GM18520 (cell line): ENCODE data around the gene MAPKAPK3.
"Not testable (repeated sequence)": the region's sequence is repeated elsewhere in the genome, so short reads cannot be mapped to it uniquely, and the experiment has no call there.

Experiments used
- ATAC-seq: cut with Tn5 transposase; IDR thresholded peaks from one replicate; pipeline ENCODE4 v1.9.1; 2021; ENCODE audit not compliant: unreplicated experiment

Gene MAPKAPK3

GRCh38 chr3:50652709-50653108 lies 35.8 kb downstream of the MAPKAPK3 start:
- ATAC-seq, result no peak

- no peak for ATAC-seq
Measured at GRCh38 chr3:50653937-50654595, 37.1 kb downstream of the MAPKAPK3 start.

- ATAC-seq, result no peak
Measured at GRCh38 chr3:50655009-50655830, 38.3 kb downstream of the MAPKAPK3 start.

GRCh38 chr3:50656417-50657195 lies 39.7 kb downstream of the MAPKAPK3 start:
- no peak for ATAC-seq

GRCh38 chr3:50657407-50657806 lies 40.5 kb downstream of the MAPKAPK3 start:
- ATAC-seq, result no peak

- ATAC-seq, result no peak
Measured at GRCh38 chr3:50657816-50658215, 40.9 kb downstream of the MAPKAPK3 start.

GRCh38 chr3:50658416-50658815 lies 41.5 kb downstream of the MAPKAPK3 start:
- ATAC-seq, result no peak

GRCh38 chr3:50658831-50659230 lies 41.9 kb downstream of the MAPKAPK3 start:
- no peak for ATAC-seq

- ATAC-seq, result no peak
Measured at GRCh38 chr3:50660386-50660785, 43.4 kb downstream of the MAPKAPK3 start.

- no peak for ATAC-seq
Measured at GRCh38 chr3:50661321-50661837, 44.4 kb downstream of the MAPKAPK3 start.

- ATAC-seq, result no peak
Measured at GRCh38 chr3:50662408-50662807, 45.5 kb downstream of the MAPKAPK3 start.

- ATAC-seq, result no peak
Measured at GRCh38 chr3:50665081-50665840, 48.3 kb downstream of the MAPKAPK3 start.

- not testable (repeated sequence) for ATAC-seq
Measured at GRCh38 chr3:50665841-50666115, 48.8 kb downstream of the MAPKAPK3 start.

- no peak for ATAC-seq
Measured at GRCh38 chr3:50666837-50667236, 49.9 kb downstream of the MAPKAPK3 start.

GRCh38 chr3:50671331-50671730 lies 54.4 kb downstream of the MAPKAPK3 start:
- no peak for ATAC-seq

GRCh38 chr3:50672656-50673055 lies 55.7 kb downstream of the MAPKAPK3 start:
- no peak for ATAC-seq

GRCh38 chr3:50673931-50674330 lies 57.0 kb downstream of the MAPKAPK3 start:
- no peak for ATAC-seq

- ATAC-seq, result no peak
Measured at GRCh38 chr3:50674349-50675178, 57.6 kb downstream of the MAPKAPK3 start, which contains the start of gene DOCK3. Gene DOCK3, plus strand, starts transcription at chr3:50674927. Its CDS starts 337 bp downstream, at chr3:50675264.

GRCh38 chr3:50675179-50676030 lies 58.5 kb downstream of the MAPKAPK3 start:
- no peak for ATAC-seq
